ENCODE data around the gene TGOLN2. TPM values are rescaled to one million over a fixed set of nuclear protein-coding genes. Genes with fewer than 3 reads are reported as not detected.
"Not testable (repeated sequence)": the region's sequence is repeated elsewhere in the genome, so short reads cannot be mapped to it uniquely, and the experiment has no call there.

Gene TGOLN2
- total and polyA plus RNA-seq, 9 donors, result 43.2 to 115 (median 75.8) TPM

GRCh38 chr2:85341269-85342029 lies 13.7 kb upstream of the TGOLN2 start:
- no peaks in the 10 kb centered on the region for H3K36me3 ChIP-seq
- no peaks in the 10 kb centered on the region for H3K4me1 ChIP-seq (ENCODE audit: insufficient read depth)
- no peaks in the 10 kb centered on the region for H3K27me3 ChIP-seq
- no peak for DNase-seq
- 88 to 91% (median 90%) methylated on average over 30 of the region's 30 CpGs for WGBS, 3 donors
- no peak overlapping the region for H3K27ac ChIP-seq
- no peaks in the 10 kb centered on the region for H3K9me3 ChIP-seq
- no peak for TF ChIP-seq POLR2A (IDR thresholded peaks at IDR 0.05)
- no peak for TF ChIP-seq CTCF (IDR thresholded peaks at IDR 0.05)
- no peak for TF ChIP-seq EP300 (IDR thresholded peaks at IDR 0.05)
- intact Hi-C loops (cut with DNase I), result loop anchor here in 1 of 4 donors (2.0 kb wide), 1 partner anchor 23 kb away; no protein-coding TSS in a partner anchor
- no peak overlapping the region for H3K4me3 ChIP-seq

GRCh38 chr2:85340034-85340892 lies 12.5 kb upstream of the TGOLN2 start:
- DNase-seq, result no peak
- WGBS, 3 donors, result 18 to 25% (median 19%) methylated on average over 13 of the region's 13 CpGs
- intact Hi-C loops (cut with DNase I), result no loop called here
- Histone ChIP-seq H3K9me3 (no peaks in the 10 kb centered on the region), H3K27ac (no peak overlapping the region), H3K4me3 (no peak overlapping the region), H3K36me3 (no peaks in the 10 kb centered on the region), H3K27me3 (no peaks in the 10 kb centered on the region), H3K4me1 (ENCODE audit: insufficient read depth) (no peaks in the 10 kb centered on the region)
- no peak for TF ChIP-seq EP300 (IDR thresholded peaks at IDR 0.05)
- TF ChIP-seq POLR2A (IDR thresholded peaks at IDR 0.05), result no peak
- no peak for TF ChIP-seq CTCF (IDR thresholded peaks at IDR 0.05)

GRCh38 chr2:85334928-85335327 lies 7.1 kb upstream of the TGOLN2 start:
- intact Hi-C loops (cut with DNase I), result no loop called here
- Histone ChIP-seq H3K27me3 (no peaks in the 10 kb centered on the region), H3K9me3 (no peaks in the 10 kb centered on the region), H3K4me3 (no peak overlapping the region), H3K36me3 (no peaks in the 10 kb centered on the region), H3K27ac (no peak overlapping the region), H3K4me1 (ENCODE audit: insufficient read depth) (no peaks in the 10 kb centered on the region)
- TF ChIP-seq POLR2A (IDR thresholded peaks at IDR 0.05) (no peak), EP300 (IDR thresholded peaks at IDR 0.05) (no peak), CTCF (IDR thresholded peaks at IDR 0.05) (no peak)
- 44 to 79% (median 48%) methylated on average over 2 of the region's 2 CpGs for WGBS, 3 donors
- no peak for DNase-seq

GRCh38 chr2:85333877-85334276 lies 6.1 kb upstream of the TGOLN2 start:
- DNase-seq; intact Hi-C loops (cut with DNase I): not testable (repeated sequence)
- 96 to 100% (median 98%) methylated on average over 4 of the region's 4 CpGs for WGBS, 3 donors

More at GRCh38 chr2:85333877-85334276, 6.1 kb upstream of the TGOLN2 start:
- H3K36me3 ChIP-seq; H3K9me3 ChIP-seq; H3K27me3 ChIP-seq; H3K4me3 ChIP-seq; H3K27ac ChIP-seq; H3K4me1 ChIP-seq (ENCODE audit: insufficient read depth): not testable (repeated sequence)

Data from ovary (tissue), 9 donors.